SK-N-SH (cell line): ENCODE results near the gene SNX5.

ENCODE experiments used
- MXI1 ChIP-seq: IDR thresholded peaks from 2 replicates; pipeline ENCODE4 v1.6.1; 2012; ENCODE audit warnings: mild to moderate bottlenecking, low read depth, low read length, improper control_type of control experiment
- TAF1 ChIP-seq: IDR thresholded peaks from 2 replicates; pipeline ENCODE4 v1.6.1; 2012; ENCODE audit warnings: low read depth, mild to moderate bottlenecking, low read length, moderate library complexity, borderline replicate concordance
- TF ChIP-seq, protein P1 (sequence below): fragments of 200-600 bp; sonication (generic); IDR thresholded peaks from 2 replicates; pipeline ENCODE4 v1.6.1; 2017; ENCODE audit warnings: antibody characterized with exemption, mild to moderate bottlenecking, moderate library complexity

DNA sequence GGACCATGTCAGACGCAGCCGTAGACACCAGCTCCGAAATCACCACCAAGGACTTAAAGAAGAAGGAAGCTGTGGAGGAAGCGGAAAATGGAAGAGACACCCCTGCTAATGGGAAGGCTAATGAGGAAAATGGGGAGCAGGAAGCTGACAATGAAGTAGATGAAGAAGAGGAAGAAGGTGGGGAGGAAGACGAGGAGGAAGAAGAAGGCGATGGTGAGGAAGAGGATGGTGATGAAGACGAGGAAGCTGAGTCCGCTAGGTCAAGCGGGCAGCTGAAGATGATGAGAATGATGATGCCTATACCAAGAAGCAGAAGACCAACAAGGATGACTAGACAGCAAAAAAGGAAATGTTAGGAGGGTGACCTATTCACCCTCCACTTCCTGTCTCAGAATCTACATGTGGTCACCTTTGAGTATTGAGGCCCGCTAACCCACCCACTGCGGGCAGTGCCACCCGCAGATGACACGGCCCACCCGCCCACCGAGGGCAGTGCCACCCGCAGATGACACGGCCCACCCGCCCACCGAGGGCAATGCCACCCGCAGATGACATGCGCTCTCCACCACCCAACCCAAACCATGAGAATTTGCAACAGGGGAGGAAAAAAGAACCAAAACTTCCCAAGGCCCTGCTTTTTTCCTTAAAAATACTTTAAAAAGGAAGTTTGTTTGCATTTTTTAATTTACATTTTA, 43.5 kb upstream of the SNX5 start:
- TF ChIP-seq, protein P1, sequence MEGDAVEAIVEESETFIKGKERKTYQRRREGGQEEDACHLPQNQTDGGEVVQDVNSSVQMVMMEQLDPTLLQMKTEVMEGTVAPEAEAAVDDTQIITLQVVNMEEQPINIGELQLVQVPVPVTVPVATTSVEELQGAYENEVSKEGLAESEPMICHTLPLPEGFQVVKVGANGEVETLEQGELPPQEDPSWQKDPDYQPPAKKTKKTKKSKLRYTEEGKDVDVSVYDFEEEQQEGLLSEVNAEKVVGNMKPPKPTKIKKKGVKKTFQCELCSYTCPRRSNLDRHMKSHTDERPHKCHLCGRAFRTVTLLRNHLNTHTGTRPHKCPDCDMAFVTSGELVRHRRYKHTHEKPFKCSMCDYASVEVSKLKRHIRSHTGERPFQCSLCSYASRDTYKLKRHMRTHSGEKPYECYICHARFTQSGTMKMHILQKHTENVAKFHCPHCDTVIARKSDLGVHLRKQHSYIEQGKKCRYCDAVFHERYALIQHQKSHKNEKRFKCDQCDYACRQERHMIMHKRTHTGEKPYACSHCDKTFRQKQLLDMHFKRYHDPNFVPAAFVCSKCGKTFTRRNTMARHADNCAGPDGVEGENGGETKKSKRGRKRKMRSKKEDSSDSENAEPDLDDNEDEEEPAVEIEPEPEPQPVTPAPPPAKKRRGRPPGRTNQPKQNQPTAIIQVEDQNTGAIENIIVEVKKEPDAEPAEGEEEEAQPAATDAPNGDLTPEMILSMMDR: no peak
- TF ChIP-seq TAF1 (no peak), MXI1 (no peak)
